Measurements from ENCODE around the gene SLC16A6. TPM values are rescaled to one million over a fixed set of nuclear protein-coding genes. Genes with fewer than 3 reads are reported as not detected.

Gene SLC16A6
- total RNA-seq, 1 experiment from 2014 or later = 4.8 TPM

- H3K4me2 ChIP-seq (ENCODE audit: low read length) = peak overlapping the region; percentile 96; the same call in 1 of the 2 replicates
Measured at GRCh38 chr17:68289473-68289872, 1.5 kb downstream of the SLC16A6 start.

More at GRCh38 chr17:68289473-68289872, 1.5 kb downstream of the SLC16A6 start:
- Histone ChIP-seq H3K4me1 (ENCODE audit: control insufficient read depth in 1 of 2, insufficient read depth in 2 of 2, low read length in 2 of 2) (peaks cover 48 to 70% of the 10 kb centered on the region in 2 experiments), H3K9me3 (ENCODE audit: control insufficient read depth in 1 of 2, insufficient read depth in 1 of 2, low read depth in 1 of 2, low read length in 2 of 2) (no peaks in the 10 kb centered on the region), H3K79me2 (ENCODE audit: insufficient read depth, low read length) (0 out of 2 replicates have a peak, but pooled peaks cover 6% of the 10 kb centered on the region), H3K9me2 (ENCODE audit: insufficient read depth) (no peaks in the 10 kb centered on the region), H3K27me3 (ENCODE audit: insufficient read depth, low read length) (no peaks in the 10 kb centered on the region), H3K4me3 (replicated peaks in 1 of 2; ENCODE audit: low read depth in 1 of 2, low read length in 2 of 2) (no peak overlapping the region), H4K20me1 (ENCODE audit: insufficient read depth) (no peaks in the 10 kb centered on the region), H3K36me3 (ENCODE audit: control insufficient read depth in 1 of 2, insufficient read depth in 2 of 2, low read length in 2 of 2) (no peaks in the 10 kb centered on the region), H2AFZ (ENCODE audit: low read depth, low read length, poor library complexity, severe bottlenecking) (no peak overlapping the region), H3K27ac (ENCODE audit: low read depth, low read length) (peak overlapping the region; percentile 92), H3K9ac (ENCODE audit: low read length) (no peak overlapping the region)
- no peak for ATAC-seq
- no TSS peak for BruUV-seq (replicated peaks)
- RAD21 ChIA-PET (ENCODE audit: low non-redundant PET in 1 of 2, low total read pairs in 2 of 2, uncharacterized antibody in 2 of 2, unreplicated experiment in 2 of 2) = interaction anchor here in 1 of 2 experiments (0.7 kb wide), 1 partner anchor 11 kb away, joined by 3 read pairs; no protein-coding TSS in a partner anchor
- no peak for DNase-seq (ENCODE audit: low read depth, low spot score)
- CTCF ChIA-PET = no interaction called here
- POLR2A ChIA-PET = no interaction called here
- TF ChIP-seq YY1 (IDR thresholded peaks at IDR 0.05; ENCODE audit: extremely low read depth, insufficient replicate concordance, low read depth, low read length) (no peak), CTCF (IDR thresholded peaks at IDR 0.05 in 2 of 3, conservative IDR thresholded peaks at IDR 0.05 in 1 of 3; ENCODE audit: borderline replicate concordance in 1 of 3, insufficient read depth in 1 of 3, low read depth in 2 of 3, low read length in 2 of 3) (no peak), ZBTB33 (IDR thresholded peaks at IDR 0.05; ENCODE audit: extremely low read depth, insufficient replicate concordance, low read length) (no peak), REST (IDR thresholded peaks at IDR 0.05; ENCODE audit: low read depth) (no peak), ELF1 (IDR thresholded peaks at IDR 0.05; ENCODE audit: borderline replicate concordance, low read depth) (no peak), SP1 (IDR thresholded peaks at IDR 0.05; ENCODE audit: low read depth) (no peak), SRF (IDR thresholded peaks at IDR 0.05; ENCODE audit: low read depth) (no peak), TCF7L2 (IDR thresholded peaks at IDR 0.05; ENCODE audit: borderline replicate concordance, extremely low read depth, insufficient read depth, insufficient read length) (no peak), POLR2A (IDR thresholded peaks at IDR 0.05; ENCODE audit: borderline replicate concordance, extremely low read depth, insufficient read depth, insufficient read length) (no peak), CEBPB (IDR thresholded peaks at IDR 0.05; ENCODE audit: low read depth) (no peak), FOSL1 (IDR thresholded peaks at IDR 0.05; ENCODE audit: low read depth) (no peak), SIN3A (IDR thresholded peaks at IDR 0.05; ENCODE audit: low read depth) (no peak), JUND (IDR thresholded peaks at IDR 0.05) (no peak), ZFX (IDR thresholded peaks at IDR 0.05) (no peak), EZH2phosphoT487 (IDR thresholded peaks at IDR 0.05; ENCODE audit: borderline replicate concordance) (no peak), ATF3 (IDR thresholded peaks at IDR 0.05) (no peak), POLR2AphosphoS5 (IDR thresholded peaks at IDR 0.05; ENCODE audit: low read depth, low read length) (no peak)
- intact Hi-C loops (cut with micrococcal nuclease) = no loop called here
